HEK293 (cell line): Measurements from ENCODE around the gene RELT.

Source experiments
- TCF7L2 ChIP-seq: IDR thresholded peaks from 2 replicates; pipeline ENCODE4 v1.6.1; 2011; ENCODE audit warnings: low read depth, mild to moderate bottlenecking, inconsistent platforms, low read length, moderate library complexity, borderline replicate concordance
- ZBTB26 ChIP-seq: fragments of 450-650 bp; formaldehyde crosslinking; optimal IDR thresholded peaks from 2 replicates; pipeline ENCODE3; 2016; ENCODE audit warnings: missing biosample characterization, mild to moderate bottlenecking, missing genetic modification characterization
- ZBTB49 ChIP-seq: fragments of 450-650 bp; formaldehyde crosslinking; IDR thresholded peaks from 2 replicates; pipeline ENCODE4 v1.5.1; 2016; ENCODE audit warnings: missing biosample characterization, missing genetic modification characterization, low read depth
- ZNF776 ChIP-seq: fragments of 450-650 bp; formaldehyde crosslinking; IDR thresholded peaks from 2 replicates; pipeline ENCODE4 v1.5.0; 2017; ENCODE audit warnings: missing biosample characterization, missing genetic modification characterization, borderline replicate concordance
- TF ChIP-seq, protein P1 (sequence below): fragments of 450-650 bp; formaldehyde crosslinking; IDR thresholded peaks from 2 replicates; pipeline ENCODE4 v1.5.1; 2016; ENCODE audit warnings: missing biosample characterization, missing genetic modification characterization

DNA sequence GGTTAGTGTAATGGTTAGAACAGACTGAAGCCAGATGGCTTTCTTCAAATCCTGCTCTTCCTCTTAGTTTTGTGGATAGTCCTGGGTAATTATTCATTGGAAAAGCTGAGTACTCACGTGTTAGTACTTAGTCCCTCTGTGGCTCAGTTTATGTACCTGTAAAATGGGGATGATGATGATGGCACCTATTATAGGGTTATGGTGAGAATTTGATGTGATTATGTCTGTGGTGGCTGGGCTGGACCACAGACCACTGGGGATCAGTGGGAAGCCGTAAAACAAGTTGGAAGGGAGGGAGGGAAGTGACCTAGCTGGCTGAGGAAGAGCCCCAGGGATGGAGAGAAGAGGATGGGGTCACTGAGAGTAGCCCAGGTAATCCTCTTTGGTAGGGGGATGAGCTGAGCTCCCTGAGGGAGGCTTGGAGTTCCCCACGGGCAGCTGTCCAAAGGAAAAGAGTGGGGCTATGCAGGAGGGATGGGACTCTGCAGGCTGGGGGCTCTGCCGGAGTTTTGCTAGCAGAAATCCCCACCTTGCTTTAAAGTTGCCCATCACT is 48.3 kb upstream of the RELT start:
- TF ChIP-seq ZBTB26 (tag by site-specific recombination) (no peak), ZBTB49 (tag by site-specific recombination) (no peak), TCF7L2 (no peak), ZNF776 (tag by site-specific recombination) (no peak)
- TF ChIP-seq, protein P1, sequence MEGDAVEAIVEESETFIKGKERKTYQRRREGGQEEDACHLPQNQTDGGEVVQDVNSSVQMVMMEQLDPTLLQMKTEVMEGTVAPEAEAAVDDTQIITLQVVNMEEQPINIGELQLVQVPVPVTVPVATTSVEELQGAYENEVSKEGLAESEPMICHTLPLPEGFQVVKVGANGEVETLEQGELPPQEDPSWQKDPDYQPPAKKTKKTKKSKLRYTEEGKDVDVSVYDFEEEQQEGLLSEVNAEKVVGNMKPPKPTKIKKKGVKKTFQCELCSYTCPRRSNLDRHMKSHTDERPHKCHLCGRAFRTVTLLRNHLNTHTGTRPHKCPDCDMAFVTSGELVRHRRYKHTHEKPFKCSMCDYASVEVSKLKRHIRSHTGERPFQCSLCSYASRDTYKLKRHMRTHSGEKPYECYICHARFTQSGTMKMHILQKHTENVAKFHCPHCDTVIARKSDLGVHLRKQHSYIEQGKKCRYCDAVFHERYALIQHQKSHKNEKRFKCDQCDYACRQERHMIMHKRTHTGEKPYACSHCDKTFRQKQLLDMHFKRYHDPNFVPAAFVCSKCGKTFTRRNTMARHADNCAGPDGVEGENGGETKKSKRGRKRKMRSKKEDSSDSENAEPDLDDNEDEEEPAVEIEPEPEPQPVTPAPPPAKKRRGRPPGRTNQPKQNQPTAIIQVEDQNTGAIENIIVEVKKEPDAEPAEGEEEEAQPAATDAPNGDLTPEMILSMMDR: no peak
